ENCODE data around the gene PPFIA2. TPM values are rescaled to one million over a fixed set of nuclear protein-coding genes. Genes with fewer than 3 reads are reported as not detected.

The PPFIA2 gene
- total and polyA plus RNA-seq, 10 of the 15 experiments (the other 5 are each of a cell fraction or from before 2014, with no cell fraction given), result 0.06 to 0.39 (median 0.18) TPM; not detected in 6

DNA sequence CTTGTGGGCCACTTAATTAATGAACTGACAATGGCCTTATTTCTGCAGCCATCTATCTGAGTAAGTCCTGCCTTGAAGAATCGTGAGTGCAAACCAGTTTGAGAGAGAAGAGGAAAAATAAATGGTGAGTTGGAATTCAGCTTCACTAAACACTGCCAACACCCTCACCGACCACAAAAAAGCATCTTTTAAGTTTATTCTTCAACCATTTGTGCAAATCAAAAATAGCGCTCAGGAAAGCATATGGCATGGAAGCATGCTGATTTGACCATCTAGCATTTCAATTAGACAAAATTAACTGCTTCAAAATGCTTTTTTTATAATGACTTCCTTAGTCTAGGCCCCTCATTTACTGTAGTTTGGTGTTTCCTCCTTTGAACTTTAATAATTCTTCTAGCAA is 294.0 kb downstream of the PPFIA2 start:
- WGBS (ENCODE audit: insufficient coverage, insufficient replicate concordance, low lambda C conversion rate, missing lambda C conversion rate), result 28% methylated on average over 3 of the region's 3 CpGs
- in situ Hi-C loops (cut with MboI), result no loop called here
- POLR2A ChIA-PET, result interaction anchor here (0.7 kb wide), 1 partner anchor 61 kb away, joined by 3 read pairs; no protein-coding TSS in a partner anchor

More for the DNA sequence above, 294.0 kb downstream of the PPFIA2 start:
- TF ChIP-seq BACH1 (IDR thresholded peaks at IDR 0.05; ENCODE audit: borderline replicate concordance) (no peak), SRF (IDR thresholded peaks at IDR 0.05; ENCODE audit: low read depth in 2 of 2, low read length in 2 of 2) (no peak), TCF12 (IDR thresholded peaks at IDR 0.05; ENCODE audit: low read depth, low read length) (no peak), CHD1 (IDR thresholded peaks at IDR 0.05; ENCODE audit: low read depth, low read length) (no peak), RELB (IDR thresholded peaks at IDR 0.05; ENCODE audit: low read depth) (no peak), CEBPB (IDR thresholded peaks at IDR 0.05; ENCODE audit: borderline replicate concordance in 1 of 2, low read depth in 2 of 2, low read length in 2 of 2) (no peak), POLR2AphosphoS2 (IDR thresholded peaks at IDR 0.05; ENCODE audit: low read depth, low read length) (no peak), POLR2AphosphoS5 (IDR thresholded peaks at IDR 0.05; ENCODE audit: low read length) (no peak), ZZZ3 (IDR thresholded peaks at IDR 0.05; ENCODE audit: control insufficient read depth, insufficient read length, low read depth) (no peak), BRCA1 (IDR thresholded peaks at IDR 0.05; ENCODE audit: low read depth, low read length) (no peak)
- Histone ChIP-seq H3K36me3 (ENCODE audit: control insufficient read depth in 2 of 2, insufficient read depth in 2 of 2, low read length in 1 of 2) (no peaks in the 10 kb centered on the region), H3K4me1 (ENCODE audit: control insufficient read depth, insufficient read depth, low read length) (no peaks in the 10 kb centered on the region), H3K9me3 (replicated peaks; ENCODE audit: control insufficient read depth, insufficient read depth, low read length) (no peaks in the 10 kb centered on the region), H2AFZ (ENCODE audit: control insufficient read depth, low read depth, low read length) (no peak overlapping the region), H3K27ac (ENCODE audit: control insufficient read depth, insufficient read depth) (no peak overlapping the region), H3K4me3 (no peak overlapping the region), H3K79me2 (ENCODE audit: control insufficient read depth, insufficient read depth, low read length) (no peaks in the 10 kb centered on the region), H3K27me3 (replicated peaks in 1 of 2; ENCODE audit: control insufficient read depth in 2 of 2, insufficient read depth in 2 of 2, low read length in 1 of 2) (no peaks in the 10 kb centered on the region), H3K9ac (ENCODE audit: control insufficient read depth, insufficient read depth, low read length) (no peak overlapping the region), H4K20me1 (ENCODE audit: control insufficient read depth, insufficient read depth) (no peaks in the 10 kb centered on the region), H3K4me2 (ENCODE audit: control insufficient read depth, insufficient read depth) (no peak overlapping the region)
- ChIA-PET RAD21 (ENCODE audit: unreplicated experiment) (no interaction called here), SMC1A (ENCODE audit: uncharacterized antibody, unreplicated experiment) (no interaction called here), CTCF (interaction anchor here (1.0 to 2.2 kb wide), 3 partner anchors 9 to 16 kb away, joined by 3 to 5 read pairs (median 4); no protein-coding TSS in a partner anchor)
- DNase-seq (ENCODE audit: low read depth, low spot score) (no peak), ATAC-seq (no peak), FAIRE-seq (no peak)
- no TSS peak for BruUV-seq (replicated peaks)
- intact Hi-C loops (cut with micrococcal nuclease; ENCODE audit: unreplicated experiment), result no loop called here

Measured in GM12878 (cell line).